ENCODE data around the gene FOXD1. TPM values are rescaled to one million over a fixed set of nuclear protein-coding genes. Genes with fewer than 3 reads are reported as not detected.

The FOXD1 gene
- total and polyA plus RNA-seq, 3 donors from 2014 or later: 7.4 to 12.8 (median 9.1) TPM

DNA sequence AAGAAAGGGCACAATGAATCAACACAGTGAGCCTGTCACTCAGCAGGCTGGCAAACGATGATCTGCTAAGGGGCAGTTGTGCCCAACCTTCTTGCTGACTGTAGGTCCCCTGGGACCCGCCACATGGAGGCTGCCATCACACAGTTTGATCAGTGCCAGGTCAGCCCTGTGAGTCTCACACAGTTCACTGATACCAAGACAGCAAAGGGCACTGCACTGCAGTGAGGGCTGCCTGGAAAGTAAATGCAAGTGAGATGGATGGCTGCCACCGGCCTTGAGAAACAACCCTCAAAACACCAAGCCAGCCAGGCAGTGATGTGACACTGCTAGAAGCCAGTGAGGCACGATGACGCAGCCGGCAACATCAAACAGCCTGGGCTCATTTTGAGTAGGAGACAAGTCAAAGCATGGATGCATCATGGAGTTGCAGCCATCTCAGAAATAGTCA, 30.3 kb downstream of the FOXD1 start:
- Histone ChIP-seq H3K27ac (no peak overlapping the region), H3K36me3 (ENCODE audit: low read depth, missing control alignments) (no peaks in the 10 kb centered on the region), H3K27me3 (no peaks in the 10 kb centered on the region), H3K4me1 (no peaks in the 10 kb centered on the region), H3K4me3 (no peak overlapping the region), H3K9me3 (no peaks in the 10 kb centered on the region)
- intact Hi-C loops (cut with DNase I; ENCODE audit: low total_unique reads): no loop called here
- WGBS, 2 donors: 60 to 64% methylated on average over 6 of the region's 6 CpGs
- TF ChIP-seq, protein P1, sequence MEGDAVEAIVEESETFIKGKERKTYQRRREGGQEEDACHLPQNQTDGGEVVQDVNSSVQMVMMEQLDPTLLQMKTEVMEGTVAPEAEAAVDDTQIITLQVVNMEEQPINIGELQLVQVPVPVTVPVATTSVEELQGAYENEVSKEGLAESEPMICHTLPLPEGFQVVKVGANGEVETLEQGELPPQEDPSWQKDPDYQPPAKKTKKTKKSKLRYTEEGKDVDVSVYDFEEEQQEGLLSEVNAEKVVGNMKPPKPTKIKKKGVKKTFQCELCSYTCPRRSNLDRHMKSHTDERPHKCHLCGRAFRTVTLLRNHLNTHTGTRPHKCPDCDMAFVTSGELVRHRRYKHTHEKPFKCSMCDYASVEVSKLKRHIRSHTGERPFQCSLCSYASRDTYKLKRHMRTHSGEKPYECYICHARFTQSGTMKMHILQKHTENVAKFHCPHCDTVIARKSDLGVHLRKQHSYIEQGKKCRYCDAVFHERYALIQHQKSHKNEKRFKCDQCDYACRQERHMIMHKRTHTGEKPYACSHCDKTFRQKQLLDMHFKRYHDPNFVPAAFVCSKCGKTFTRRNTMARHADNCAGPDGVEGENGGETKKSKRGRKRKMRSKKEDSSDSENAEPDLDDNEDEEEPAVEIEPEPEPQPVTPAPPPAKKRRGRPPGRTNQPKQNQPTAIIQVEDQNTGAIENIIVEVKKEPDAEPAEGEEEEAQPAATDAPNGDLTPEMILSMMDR (IDR thresholded peaks at IDR 0.05): no peak
- no peak for TF ChIP-seq POLR2A (IDR thresholded peaks at IDR 0.05)
- no peak for DNase-seq

DNA sequence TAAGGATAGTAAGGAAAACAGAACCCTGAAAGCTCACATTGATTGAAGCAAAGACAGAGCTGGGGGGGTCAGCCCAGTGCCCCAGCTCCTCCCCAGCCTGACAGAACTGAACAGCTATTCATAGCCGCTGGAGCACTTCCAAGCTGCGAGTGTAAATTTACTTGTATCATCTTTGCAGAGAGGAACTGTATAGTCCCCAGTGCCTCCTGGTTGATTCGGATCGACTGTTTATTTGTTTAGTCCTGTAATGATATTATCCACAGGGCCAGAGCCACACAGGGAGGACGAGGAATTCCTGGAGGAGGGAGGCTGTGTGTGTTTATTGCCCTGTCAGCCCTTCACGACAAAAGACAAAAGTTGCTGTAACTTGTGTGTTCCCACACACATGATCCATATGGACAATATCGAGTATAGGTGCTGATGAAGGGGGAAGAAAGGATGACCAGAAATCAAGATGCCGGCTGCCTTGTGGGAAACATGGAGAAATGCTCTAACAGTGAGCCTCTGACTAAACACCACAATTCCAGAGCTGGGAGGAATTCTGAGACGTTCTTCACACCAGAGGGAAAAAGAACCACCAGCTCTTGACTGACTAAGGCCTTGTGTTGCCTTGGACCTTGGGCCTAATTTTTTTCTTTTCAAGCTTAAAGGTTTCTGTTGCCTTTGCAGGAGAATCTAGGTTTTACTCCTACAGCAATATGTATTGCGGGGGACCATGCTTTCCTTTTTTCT, 31.1 kb downstream of the FOXD1 start:
- no peaks in the 10 kb centered on the region for H3K36me3 ChIP-seq (ENCODE audit: low read depth, missing control alignments)
- intact Hi-C loops (cut with DNase I; ENCODE audit: low total_unique reads): no loop called here
- DNase-seq: peak; percentile 61
- no peaks in the 10 kb centered on the region for H3K27me3 ChIP-seq
- no peak overlapping the region for H3K27ac ChIP-seq
- H3K4me1 ChIP-seq: no peaks in the 10 kb centered on the region
- no peak overlapping the region for H3K4me3 ChIP-seq
- no peak for TF ChIP-seq POLR2A (IDR thresholded peaks at IDR 0.05)
- TF ChIP-seq, protein P1 (IDR thresholded peaks at IDR 0.05): no peak
- no peaks in the 10 kb centered on the region for H3K9me3 ChIP-seq
- 37 to 45% methylated on average over 10 of the region's 10 CpGs for WGBS, 2 donors

DNA sequence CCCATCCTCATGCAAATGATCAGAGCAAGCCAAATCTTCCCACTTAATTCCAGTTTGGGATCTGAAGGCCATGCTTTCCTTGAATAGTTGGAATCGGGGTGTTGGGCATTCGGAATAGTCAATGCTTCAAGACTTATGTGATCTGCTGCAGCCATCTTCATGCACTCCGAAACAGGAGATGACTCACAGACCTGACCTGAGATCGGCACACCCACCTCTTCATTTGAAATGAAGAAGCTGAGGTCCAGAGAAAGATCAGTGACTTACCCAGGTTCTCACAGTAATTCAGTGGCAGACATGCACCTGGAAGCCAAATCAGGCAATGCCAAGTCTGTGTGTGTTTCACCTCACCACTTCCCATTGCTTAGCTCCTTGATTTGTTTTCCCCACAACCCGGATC, 33.0 kb downstream of the FOXD1 start:
- 74 to 84% methylated on average over 5 of the region's 5 CpGs for WGBS, 2 donors
- H3K4me1 ChIP-seq: no peaks in the 10 kb centered on the region
- TF ChIP-seq, protein P1 (IDR thresholded peaks at IDR 0.05): no peak
- no peak for TF ChIP-seq POLR2A (IDR thresholded peaks at IDR 0.05)
- no peak overlapping the region for H3K27ac ChIP-seq
- no peak for DNase-seq
- H3K4me3 ChIP-seq: no peak overlapping the region
- H3K36me3 ChIP-seq (ENCODE audit: low read depth, missing control alignments): no peaks in the 10 kb centered on the region
- intact Hi-C loops (cut with DNase I; ENCODE audit: low total_unique reads): no loop called here
- no peaks in the 10 kb centered on the region for H3K9me3 ChIP-seq
- H3K27me3 ChIP-seq: no peaks in the 10 kb centered on the region

DNA sequence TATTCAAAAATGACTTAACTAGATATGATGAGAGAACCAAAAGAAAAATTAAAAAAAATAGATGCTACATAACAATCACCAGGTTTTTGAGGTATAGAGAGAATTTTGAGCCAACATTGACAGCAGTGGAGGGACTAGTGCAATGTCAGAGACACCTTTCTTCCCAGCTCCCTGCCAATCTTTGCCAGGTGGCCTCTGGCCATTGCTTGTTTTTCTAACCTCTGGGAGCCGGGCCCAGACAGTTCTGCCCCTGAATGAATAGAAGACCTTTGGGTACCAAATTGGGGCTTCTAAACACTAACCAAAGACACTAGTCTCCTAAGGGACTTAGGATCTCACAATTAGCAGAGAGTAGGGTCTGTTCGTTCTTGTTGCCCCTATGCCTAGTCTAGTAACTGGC, 33.4 kb downstream of the FOXD1 start:
- Histone ChIP-seq H3K36me3 (ENCODE audit: low read depth, missing control alignments) (no peaks in the 10 kb centered on the region), H3K9me3 (no peaks in the 10 kb centered on the region), H3K4me3 (no peak overlapping the region), H3K27ac (no peak overlapping the region), H3K4me1 (no peaks in the 10 kb centered on the region), H3K27me3 (no peaks in the 10 kb centered on the region)
- whole genome bisulfite sequencing, 2 donors: 85 to 97% methylated on average over 2 of the region's 2 CpGs
- intact Hi-C loops (cut with DNase I; ENCODE audit: low total_unique reads): no loop called here
- TF ChIP-seq POLR2A (IDR thresholded peaks at IDR 0.05): no peak
- TF ChIP-seq, protein P1 (IDR thresholded peaks at IDR 0.05): no peak
- no peak for DNase-seq

DNA sequence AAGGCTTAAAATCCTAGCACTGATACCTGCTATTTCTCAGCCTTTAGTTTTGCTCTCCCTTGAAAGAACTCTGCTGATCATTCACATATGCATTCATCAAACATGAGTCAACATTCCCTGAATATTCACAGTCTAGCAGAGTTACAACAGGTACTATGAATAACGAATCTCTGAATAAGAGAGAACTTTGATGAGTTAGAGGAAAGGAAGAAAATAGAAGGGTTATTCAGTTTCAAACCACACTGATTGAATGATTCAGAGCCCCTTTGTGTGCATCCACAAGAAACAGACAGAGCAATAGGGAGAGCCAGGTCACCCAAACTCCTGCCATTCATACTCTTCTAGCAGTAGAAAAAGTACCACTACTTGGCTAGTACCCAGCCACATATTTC, 36.0 kb downstream of the FOXD1 start:
- 71 to 93% methylated on average over 1 of the region's 1 CpG for WGBS, 2 donors
- Histone ChIP-seq H3K9me3 (no peaks in the 10 kb centered on the region), H3K27me3 (no peaks in the 10 kb centered on the region), H3K4me1 (no peaks in the 10 kb centered on the region), H3K36me3 (ENCODE audit: low read depth, missing control alignments) (no peaks in the 10 kb centered on the region), H3K4me3 (no peak overlapping the region), H3K27ac (no peak overlapping the region)
- TF ChIP-seq POLR2A (IDR thresholded peaks at IDR 0.05): no peak
- TF ChIP-seq, protein P1 (IDR thresholded peaks at IDR 0.05): no peak
- intact Hi-C loops (cut with DNase I; ENCODE audit: low total_unique reads): no loop called here
- no peak for DNase-seq

Data from testis (tissue), 3 donors.